Measurements from ENCODE around the gene ZMIZ1.

The ZMIZ1 gene

DNA sequence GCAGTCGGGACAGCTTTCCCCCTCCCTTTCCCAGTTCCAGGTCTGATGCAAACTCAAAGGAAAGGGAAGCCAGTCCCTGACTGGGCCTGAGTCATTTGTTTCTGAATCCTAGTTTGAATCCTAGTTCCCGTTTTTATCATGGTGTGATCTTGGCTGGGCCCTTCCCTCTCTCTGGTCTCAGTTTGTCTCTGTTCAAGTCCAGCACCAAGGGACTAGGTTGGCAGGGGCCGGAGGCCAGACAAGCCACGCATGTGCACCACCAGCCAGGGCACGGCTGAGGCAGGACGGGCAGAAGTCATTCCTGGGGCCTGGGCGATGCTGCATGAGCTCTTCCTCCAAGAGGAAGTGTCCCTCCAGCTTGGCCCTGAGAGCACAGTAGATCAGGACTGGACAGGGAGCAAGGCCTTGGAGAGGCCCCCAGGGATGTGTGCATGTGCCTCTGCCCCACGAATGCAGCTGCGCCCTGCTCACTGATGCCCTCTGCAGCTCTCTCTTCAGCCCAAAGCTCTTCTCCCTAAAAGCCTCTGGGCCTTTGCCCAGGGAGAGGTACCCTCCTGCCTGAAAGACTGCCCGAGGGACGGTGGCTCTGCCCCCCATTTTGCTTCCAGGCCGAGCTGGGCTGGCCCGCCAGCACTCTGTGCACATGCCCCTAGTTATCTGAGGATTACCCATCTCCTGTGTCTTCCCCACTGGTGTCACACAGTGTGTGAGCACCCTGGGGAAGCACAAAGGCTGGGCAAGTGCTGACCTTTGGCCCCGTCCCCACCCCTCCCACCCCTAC lies 86.7 kb downstream of the ZMIZ1 start:
- DNase-seq (ENCODE audit: low spot score) = no peak

DNA sequence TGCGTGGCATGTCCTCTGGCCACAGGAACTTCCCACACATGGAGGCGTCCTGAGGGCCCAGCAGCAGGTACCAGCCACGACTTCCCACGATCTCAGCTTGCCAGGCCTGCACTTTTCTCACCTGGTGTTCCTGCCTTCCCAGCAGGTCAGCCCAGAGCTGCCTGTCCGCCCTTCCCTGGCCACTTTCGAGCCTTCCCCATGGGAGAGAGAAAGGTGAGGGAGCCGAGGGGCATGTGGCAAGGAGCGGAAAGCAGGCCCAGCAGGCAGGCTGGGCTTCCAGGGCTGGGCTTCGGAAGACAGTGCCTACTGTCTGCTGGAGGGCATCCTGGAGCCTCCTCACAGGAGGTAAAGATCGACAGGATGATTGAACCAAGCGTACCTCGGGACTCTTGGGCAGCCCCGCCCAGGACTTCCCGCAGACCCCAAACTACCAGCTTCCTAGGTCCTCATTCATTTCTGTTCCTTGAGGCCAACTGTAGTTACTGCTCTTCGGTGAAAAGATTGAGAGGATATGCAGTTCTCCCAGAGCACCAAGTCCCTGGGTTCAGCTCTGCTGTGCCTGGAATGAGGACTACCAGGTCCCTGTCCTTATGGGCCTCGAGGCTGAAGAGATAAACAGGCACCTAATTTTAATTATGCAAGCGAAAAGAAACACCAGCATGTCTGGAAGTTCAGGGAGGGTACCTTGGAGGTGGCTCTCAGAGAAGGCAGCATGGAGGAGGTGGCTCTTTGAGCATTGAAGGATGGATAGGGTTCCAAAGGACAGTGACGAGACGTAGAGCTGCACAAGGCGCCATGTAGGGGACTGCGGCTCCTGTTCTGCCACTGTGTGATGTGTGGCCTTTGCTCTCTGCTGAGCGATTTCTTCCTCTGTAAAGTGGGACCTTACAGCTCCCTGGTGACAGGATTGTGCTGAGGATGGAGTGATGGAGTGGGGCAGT lies 87.8 kb downstream of the ZMIZ1 start:
- no peak for DNase-seq (ENCODE audit: low spot score)

DNA sequence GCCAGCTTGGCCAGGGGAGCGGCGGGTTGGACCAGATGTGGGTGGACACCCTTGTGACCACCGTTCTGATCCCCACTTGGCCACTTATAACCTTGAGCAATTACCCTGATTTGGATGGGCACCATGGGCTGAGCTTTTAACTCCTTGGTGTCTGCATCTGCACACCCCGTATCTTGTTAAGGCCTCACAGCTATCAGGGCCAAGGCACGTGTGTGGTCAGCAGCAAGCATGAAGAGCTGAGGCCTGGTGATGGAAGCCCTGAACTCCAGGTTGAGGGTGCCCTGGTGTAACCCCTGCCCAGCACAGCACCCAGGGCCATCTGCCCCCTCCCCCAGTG lies 89.2 kb downstream of the ZMIZ1 start:
- no peak for DNase-seq (ENCODE audit: low spot score)

DNA sequence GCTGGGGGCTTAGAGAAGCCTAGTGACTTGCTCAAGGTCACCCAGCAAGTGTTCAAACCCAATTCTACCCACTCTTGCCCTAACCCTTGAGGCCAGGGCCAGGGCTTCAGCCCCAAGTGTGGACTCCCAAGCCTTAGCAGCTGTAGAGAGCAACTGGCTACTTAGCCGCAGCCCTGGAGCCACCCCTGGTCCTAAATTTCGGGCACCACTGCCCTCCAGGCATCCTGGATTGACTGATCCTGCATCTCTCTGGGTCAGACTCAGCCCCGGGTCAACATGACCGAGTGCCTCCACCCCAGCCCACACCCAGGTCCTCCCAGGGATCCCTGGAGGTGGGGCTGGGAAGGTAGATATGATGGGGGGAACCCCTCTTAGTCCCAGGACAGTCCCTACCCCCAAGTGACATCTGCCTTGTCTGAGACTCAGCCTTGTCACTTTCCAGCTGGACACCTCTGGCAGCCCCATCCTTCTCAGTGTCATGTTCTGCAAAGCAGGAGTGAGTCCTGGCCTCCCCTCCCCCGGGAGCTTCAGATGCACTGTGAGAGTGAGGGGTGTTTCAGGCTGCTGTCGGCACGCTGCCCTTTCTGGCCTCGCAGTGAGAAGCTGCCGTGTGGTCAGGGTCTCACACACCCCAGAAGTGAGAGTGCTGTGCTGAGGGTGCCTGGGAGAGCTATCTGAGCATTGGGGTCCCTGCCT lies 89.8 kb downstream of the ZMIZ1 start:
- no peak for DNase-seq (ENCODE audit: low spot score)

DNA sequence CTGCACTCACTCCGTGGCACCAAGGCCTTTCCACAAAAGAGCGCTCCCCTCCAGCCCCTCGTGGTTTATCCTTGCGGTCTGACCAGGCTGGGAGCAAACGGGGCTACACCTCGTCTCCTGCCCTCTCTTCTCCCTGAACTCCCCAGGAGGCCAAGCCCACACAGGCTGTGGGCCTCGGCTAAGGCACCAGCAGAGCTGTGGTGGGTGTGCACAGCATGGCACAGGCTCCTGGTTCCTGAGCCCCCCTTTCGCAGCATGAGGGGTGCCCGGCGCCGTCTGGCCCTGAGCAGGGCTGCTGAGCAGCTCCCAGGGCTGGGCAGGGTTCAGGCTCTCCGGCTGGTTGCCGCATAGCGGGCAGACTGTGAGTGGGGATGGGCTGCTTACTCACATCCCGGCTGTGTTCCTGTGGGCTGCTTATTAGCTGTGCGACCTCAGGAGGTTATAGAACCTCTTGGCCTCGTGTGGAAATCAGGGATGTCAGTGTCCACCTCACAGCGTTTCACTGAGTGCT lies 90.4 kb downstream of the ZMIZ1 start:
- no peak for DNase-seq (ENCODE audit: low spot score)

DNA sequence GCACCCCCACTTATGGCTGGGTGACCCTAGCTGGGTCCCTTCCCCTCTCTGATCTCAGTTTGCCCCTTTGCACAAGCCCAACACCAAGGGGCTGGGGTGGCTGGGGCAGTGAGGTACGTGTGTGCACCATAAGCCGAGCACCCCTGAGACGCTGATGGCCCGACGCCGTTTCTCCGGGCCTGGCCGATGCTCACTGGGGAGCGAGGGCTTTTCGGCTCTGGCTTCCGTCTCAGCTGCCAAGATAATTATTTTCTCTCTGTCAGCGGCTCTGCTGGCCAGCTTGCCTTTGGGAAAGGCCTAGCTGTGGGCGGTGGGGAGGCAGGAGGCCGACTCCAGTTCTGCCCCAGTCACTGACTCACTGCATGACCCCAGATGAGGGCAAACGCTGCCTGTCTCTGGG lies 91.0 kb downstream of the ZMIZ1 start:
- no peak for DNase-seq (ENCODE audit: low spot score)

DNA sequence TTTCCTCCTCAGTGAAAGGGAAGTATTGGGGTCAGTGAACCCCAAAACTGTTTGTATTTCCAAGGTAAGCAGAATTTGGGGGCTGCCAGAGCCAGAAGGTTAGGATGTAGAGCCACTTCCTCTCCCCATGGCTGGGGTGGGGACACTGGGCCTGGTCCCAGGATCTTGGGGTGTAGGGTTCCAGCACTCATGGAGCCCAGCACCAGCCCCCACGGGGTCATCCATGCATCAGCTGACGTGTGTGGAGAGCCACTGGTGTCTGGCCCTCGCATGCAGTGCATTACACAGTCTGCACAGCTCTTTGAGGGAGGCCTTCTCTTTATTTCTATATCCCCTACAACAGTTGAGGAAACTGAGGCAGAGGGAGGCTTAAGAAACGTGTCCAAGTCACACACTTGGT lies 91.4 kb downstream of the ZMIZ1 start:
- DNase-seq (ENCODE audit: low spot score) = no peak

DNA sequence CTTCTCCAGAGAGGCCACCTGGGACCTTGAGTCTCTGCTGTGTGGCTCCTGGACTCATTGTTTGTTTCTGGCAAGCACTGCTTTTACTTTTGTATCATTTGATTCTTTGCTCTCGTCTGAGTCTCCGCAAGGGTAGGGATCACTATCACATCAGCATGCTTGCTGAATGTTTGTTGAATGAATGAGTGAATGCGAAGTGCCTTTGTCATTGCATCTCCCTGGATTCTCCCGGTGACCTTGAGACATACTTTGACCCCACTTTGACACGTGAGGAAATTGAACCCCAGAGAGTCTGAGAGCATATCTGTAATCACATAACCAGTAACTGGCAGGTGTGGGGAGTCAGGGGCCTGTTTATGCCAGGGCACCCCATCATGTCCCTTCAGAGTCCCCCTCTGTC lies 92.8 kb downstream of the ZMIZ1 start:
- no peak for DNase-seq (ENCODE audit: low spot score)

DNA sequence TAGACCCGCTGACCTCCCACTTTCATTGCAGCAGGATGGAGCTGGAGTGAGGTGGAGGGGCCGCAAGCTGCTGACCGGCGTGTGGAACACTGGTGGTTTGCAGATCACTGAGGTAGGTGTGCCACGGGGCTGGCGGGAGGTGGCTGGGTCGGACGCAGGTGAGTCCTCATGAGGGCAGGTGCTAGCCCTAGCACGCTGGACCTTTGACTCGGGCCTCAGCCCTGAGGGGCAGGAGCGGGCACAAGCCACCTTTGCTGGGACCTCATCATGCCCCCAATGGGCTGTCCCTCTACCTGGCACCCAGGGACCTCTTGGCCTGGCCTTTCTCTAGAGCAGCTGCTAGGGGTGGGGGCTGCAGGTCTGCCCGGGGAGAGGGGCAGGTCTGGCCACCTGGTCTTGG lies 93.3 kb downstream of the ZMIZ1 start:
- DNase-seq (ENCODE audit: low spot score) = no peak

DNA sequence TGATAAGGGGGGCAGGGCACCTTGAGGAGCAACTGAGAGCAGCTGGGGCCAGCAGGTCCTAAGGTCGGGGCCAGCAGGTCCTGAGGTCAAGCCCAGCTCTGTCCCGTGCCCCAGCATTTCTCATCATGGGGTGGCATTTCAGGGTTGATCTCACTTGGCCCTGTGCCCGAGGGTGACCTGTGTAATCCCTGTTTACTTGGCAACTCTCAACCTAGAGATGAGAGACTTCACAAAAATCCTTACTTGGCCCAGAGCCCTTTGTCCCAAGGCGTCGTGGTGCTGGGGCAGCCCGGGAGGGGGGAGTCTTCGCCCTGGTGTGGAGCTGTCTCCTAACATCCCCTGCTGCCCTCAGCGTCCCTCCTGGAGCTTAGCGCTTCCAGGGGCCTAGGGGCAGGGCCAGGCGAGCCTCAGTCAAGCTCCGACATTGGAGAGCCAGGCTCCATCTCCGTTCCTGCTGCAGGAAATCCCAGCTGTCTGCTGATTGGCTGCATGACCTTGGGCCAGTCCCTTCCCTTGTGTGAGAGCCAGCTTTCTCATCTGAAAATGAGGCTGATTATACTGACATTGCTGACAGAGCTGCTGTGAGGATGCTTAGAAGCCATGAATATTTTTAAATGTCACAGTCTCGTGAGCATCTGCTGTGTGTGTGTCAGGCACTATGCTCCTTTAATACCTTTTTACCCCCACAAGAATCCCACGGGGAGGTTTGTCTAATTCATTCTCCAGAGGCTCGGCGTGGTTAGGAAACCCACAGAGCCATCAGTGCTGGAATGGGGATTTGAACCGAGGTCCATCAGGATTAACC lies 94.3 kb downstream of the ZMIZ1 start:
- no peak for DNase-seq (ENCODE audit: low spot score)

DNA sequence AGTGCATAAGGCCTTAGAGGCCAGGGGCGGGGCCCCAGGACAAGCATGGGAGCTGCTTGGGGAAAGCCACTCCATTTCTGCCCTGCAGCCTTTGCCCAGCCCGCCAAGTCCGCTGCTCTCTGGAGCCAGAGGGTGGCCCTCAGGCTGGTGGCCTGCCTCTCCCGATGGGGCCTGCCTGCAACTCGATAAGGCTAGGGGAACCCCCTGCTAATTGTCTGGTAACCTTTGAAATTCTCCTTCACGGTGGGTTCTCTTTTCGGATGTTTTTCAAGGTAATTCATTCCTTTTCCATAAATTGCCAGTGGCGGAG lies 94.9 kb downstream of the ZMIZ1 start:
- no peak for DNase-seq (ENCODE audit: low spot score)

DNA sequence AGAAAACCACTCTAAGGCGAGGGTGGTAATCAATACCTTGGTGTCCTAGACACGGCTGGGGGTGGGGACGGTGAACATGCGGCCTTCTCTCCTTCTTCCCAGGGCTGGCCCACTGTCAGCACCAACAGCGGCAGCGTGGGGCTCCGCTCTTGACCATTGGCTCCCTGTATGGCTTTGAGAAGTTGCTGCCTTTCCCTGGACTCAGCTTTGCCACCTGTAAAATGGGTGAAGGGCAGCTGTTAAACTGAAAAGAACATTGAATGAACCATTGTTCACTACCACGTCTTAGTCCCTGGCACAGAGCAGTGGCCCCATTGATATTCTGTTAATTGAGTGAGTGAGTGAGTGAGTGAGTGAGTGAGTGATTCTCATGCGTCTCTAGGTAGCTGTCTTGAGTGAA lies 95.3 kb downstream of the ZMIZ1 start:
- DNase-seq (ENCODE audit: low spot score) = no peak

DNA sequence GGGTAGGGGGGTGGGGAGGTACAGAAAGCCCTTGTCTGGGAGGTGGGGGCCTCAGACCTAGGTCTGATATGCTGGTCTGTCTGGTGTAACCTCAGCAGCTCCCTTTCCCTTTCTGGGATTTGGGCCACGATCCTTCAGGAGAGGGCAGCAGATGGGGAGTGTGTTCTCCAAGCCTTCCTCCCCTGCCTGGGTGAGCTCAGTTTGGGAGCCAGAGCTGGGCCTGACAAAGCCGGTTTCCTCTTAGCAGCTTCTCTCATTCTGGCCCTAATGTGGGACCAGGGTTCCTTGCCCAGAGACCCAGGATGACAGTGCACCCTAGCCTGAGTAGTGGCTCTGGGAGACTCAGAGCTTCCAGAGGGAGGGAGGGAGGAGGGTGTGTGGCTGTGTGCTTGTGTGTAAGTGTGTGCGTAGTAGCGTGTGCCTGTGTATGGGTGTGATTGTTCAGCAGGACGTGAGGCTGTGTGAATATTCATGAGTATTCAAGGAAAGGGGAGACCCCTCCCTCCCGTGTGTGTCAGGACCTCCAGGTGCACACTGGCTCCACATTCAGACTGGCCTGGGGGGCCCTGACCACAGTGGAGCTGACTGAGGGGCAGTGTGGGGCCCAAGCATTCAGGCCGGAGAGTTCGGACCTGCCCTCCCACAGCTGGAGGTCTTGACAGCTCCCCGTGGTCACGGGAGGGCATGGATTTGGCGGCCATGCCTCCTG lies 96.5 kb downstream of the ZMIZ1 start:
- DNase-seq (ENCODE audit: low spot score) = no peak

DNA sequence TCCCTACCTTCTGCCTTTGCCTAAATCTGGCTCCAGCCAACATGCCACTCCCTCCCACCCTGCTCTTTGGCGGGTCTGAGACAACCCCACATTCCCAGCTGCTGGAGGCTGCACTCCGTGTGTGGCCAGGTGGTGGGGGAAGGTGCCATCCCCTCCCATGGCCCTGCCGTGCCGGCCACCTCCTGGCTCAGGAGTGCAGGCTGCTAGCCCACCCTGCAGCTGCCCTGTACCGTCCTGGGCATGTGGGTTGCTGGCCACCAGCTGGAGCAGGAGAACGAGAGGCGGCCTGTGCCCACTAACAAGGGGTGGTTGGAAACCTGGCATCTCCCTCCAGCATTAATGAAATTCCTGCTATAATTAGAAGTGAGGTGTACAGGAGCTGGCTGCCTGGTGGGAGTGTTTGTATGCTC lies 97.6 kb downstream of the ZMIZ1 start:
- no peak for DNase-seq (ENCODE audit: low spot score)

DNA sequence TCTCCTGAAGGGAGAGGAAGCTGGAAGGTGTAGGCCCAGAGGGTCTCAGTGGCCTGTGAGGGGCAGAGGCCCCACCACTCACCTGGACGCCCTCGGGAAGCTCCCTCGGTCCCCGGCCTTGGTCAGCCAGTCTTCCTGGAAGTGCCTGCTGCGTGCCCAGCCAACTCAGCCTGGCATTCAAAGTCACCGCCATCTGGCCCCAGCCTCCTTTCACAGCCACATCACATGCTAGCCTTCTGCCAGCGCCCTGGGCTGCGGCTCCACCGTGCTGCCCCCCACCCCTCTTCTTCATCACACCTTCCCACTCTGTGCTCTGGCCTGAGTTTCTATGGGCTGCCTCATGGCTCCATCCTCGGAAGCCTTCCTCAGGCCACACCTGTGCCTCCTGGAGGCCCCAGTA lies 98.0 kb downstream of the ZMIZ1 start:
- no peak for DNase-seq (ENCODE audit: low spot score)

DNA sequence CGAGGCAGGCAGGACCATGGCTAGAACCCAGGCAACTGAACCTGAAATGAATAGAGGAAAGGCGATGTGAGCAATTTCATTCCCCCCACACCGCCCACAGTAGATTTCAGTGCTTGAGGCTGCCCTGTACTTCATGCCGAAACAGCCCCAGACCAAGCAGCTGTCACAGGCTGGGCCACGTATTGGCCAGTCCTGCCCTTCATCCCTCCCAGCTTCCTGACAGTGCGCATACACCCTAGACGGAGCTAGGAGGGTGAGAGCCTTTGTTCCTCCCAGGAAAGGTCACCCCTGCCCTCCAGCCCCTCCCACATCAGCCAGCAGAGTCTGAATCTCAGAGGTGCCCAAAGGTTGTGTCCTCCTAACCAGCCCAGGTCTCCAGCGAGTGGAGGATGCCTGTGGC lies 98.8 kb downstream of the ZMIZ1 start:
- no peak for DNase-seq (ENCODE audit: low spot score)

DNA sequence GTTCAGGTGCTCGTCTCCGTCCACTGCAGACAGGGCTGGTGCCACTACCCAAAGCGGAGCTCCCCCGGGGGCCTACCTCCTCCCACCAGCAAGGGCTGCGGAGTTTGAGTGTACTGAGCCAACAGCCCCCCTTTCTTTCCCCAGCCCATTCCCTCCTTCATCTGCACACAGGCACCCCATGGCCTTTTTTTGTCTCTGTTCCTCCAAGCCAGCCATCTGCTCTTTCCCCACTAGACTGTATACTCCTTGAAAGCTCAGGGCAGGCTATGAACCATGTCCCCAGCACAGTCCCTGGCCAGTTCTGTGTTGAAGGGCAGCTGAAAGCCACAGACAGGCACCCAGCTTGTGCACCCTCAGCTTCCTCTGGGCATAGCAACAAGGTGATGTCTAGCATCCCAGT lies 99.4 kb downstream of the ZMIZ1 start:
- DNase-seq (ENCODE audit: low spot score) = no peak

DNA sequence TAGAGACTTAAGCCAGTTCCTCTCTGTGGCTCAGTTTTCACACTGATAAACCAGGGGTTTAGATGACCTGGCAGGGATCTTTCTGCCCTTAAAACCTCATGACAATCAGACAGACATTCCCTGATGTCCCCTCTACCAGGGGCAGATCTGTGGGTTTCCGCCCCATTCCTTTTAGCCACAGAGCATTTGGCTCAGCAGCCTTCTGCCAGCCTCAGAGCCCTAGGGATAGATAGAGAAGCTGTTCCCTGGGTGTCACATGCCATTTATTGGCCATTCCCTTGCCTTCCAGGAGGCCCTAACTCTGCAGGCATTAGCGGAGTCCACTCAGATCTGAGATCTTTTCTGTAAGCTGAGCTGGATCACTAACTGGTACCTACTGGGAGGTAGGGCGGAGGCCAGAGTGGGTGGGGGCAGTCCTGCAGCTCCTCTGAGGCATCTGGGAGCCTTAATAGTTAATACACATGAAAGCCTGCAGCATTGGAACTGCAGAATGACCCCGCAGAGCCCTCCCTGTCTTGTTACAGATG lies 101.5 kb downstream of the ZMIZ1 start:
- DNase-seq (ENCODE audit: low spot score) = no peak

DNA sequence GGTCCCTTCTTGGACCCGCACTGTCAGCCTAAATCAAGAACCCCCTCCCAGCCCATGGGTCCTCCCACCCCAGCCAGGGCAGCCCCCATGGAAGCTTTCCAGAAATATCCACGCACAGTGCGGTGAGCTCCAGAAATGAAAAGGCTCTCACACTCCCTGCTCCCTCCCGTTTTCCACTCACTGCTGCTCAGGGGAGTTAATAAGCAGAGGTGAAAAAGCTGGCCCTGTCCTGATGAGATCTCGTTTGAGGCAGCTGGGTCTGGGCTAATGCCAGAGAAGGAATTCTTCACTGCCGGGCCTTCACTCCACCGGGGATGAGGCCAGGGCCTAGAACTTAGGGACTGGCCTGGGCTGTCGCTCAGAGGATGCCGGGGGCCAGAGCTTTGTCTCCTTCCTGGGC lies 102.2 kb downstream of the ZMIZ1 start:
- no peak for DNase-seq (ENCODE audit: low spot score)

DNA sequence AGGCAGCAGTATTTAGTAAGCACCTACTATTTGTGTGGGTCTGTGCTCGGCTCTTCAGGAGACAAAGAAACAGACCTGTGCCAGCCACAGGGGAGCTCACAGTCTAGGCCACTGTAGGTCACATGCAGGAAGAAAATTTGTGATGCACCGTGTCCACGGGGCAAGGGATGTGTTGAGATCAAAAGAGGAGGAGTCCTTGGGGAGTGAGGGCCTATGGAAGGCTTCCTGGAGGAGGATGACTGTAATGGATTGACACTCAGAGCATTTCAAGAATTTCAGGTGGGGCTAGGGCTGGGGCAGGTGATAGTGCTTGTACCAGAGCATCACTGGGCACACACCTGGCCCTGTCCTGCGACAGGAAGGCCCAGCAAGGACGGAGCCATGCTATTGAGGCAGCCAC lies 102.7 kb downstream of the ZMIZ1 start:
- DNase-seq (ENCODE audit: low spot score) = no peak

DNA sequence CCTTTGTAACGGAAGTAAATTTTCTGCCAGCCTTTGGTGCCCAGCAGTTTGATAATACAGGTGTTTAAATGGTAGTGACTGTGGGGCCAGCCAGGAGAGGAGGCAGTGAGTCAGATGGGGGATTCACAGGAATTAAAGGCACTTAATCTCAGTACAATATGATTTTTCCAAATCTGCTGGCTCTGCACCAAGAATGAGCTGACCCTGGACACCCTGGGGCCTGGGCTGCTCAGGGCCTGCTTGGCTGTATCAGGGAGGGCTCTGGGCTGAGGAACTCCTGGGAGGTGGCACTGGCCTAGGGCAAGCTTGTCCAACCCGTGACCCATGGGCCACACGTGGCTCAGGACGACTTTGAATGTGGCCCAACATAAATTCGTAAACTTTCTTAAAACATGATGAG lies 104.1 kb downstream of the ZMIZ1 start:
- no peak for DNase-seq (ENCODE audit: low spot score)

All from left forelimb (tissue), 1 donor.